ENCODE measurements around the gene TP53TG5.

Gene TP53TG5

GRCh38 chr20:45404438-45404837 is 26.3 kb upstream of the TP53TG5 start:
- DNase-seq: peak; percentile 74

GRCh38 chr20:45402946-45403345 is 24.8 kb upstream of the TP53TG5 start:
- DNase-seq: no peak

GRCh38 chr20:45400346-45401031 is 22.4 kb upstream of the TP53TG5 start:
- no peak for DNase-seq

GRCh38 chr20:45399018-45399417 is 20.9 kb upstream of the TP53TG5 start:
- no peak for DNase-seq

GRCh38 chr20:45395114-45395415 is 16.9 kb upstream of the TP53TG5 start:
- no peak for DNase-seq

- no peak for DNase-seq
These were observed 16.3 kb upstream of the TP53TG5 start for GRCh38 chr20:45394221-45395113.

- DNase-seq: peak; percentile 25
These were observed 14.6 kb upstream of the TP53TG5 start for GRCh38 chr20:45392733-45393132.

- DNase-seq: no peak
These were observed 13.4 kb upstream of the TP53TG5 start for GRCh38 chr20:45391559-45391958.

GRCh38 chr20:45390931-45391330 is 12.8 kb upstream of the TP53TG5 start:
- DNase-seq: no peak

- DNase-seq: no peak
These were observed 9.1 kb upstream of the TP53TG5 start for GRCh38 chr20:45387274-45387673.

GRCh38 chr20:45377269-45377668 is 856 bp downstream of the TP53TG5 start:
- DNase-seq: no peak

- DNase-seq: no peak
These were observed 3.2 kb downstream of the TP53TG5 start for GRCh38 chr20:45374966-45375365.

- DNase-seq: no peak
These were observed 4.0 kb downstream of the TP53TG5 start for GRCh38 chr20:45374101-45374467.

- DNase-seq: peak; percentile 82
These were observed 4.6 kb downstream of the TP53TG5 start for GRCh38 chr20:45373353-45374100.

GRCh38 chr20:45372646-45373352 is 5.3 kb downstream of the TP53TG5 start:
- DNase-seq: no peak

GRCh38 chr20:45372241-45372640 is 5.9 kb downstream of the TP53TG5 start:
- DNase-seq: no peak

GRCh38 chr20:45370571-45371160 is 7.5 kb downstream of the TP53TG5 start:
- DNase-seq: no peak

GRCh38 chr20:45368221-45368980 is 9.7 kb downstream of the TP53TG5 start:
- DNase-seq: no peak

GRCh38 chr20:45367126-45367525 is 11.0 kb downstream of the TP53TG5 start:
- no peak for DNase-seq

GRCh38 chr20:45366631-45367030 is 11.5 kb downstream of the TP53TG5 start:
- DNase-seq: no peak

- DNase-seq: no peak
These were observed 11.9 kb downstream of the TP53TG5 start for GRCh38 chr20:45366192-45366591.

GRCh38 chr20:45365444-45365970 is 12.6 kb downstream of the TP53TG5 start:
- DNase-seq: no peak

Data from DMS153 (cell line).